Measurements from ENCODE around the gene PCYT2. TPM values are rescaled to one million over a fixed set of nuclear protein-coding genes. Genes with fewer than 3 reads are reported as not detected.

Gene PCYT2
- total and polyA plus RNA-seq, 5 donors from 2014 or later = 25.6 to 30.9 (median 28.0) TPM

GRCh38 chr17:81889602-81890001 is 21.6 kb downstream of the PCYT2 start:
- Histone ChIP-seq H3K4me1 (ENCODE audit: control insufficient read depth, insufficient read depth, low read length, poor library complexity, severe bottlenecking) (peaks cover 22% of the 10 kb centered on the region), H3K27ac (ENCODE audit: insufficient read depth, low read length, poor library complexity, severe bottlenecking) (peak overlapping the region; percentile 85), H3K36me3 (ENCODE audit: control insufficient read depth, insufficient read depth, low read length) (peaks cover 44% of the 10 kb centered on the region), H3K4me3 (ENCODE audit: low read depth, low read length) (peak overlapping the region; percentile 65), H3K27me3 (ENCODE audit: control insufficient read depth, insufficient read depth, low read length) (no peaks in the 10 kb centered on the region), H3K9me3 (ENCODE audit: control insufficient read depth in 2 of 2, low read length in 2 of 2) (no peaks in the 10 kb centered on the region)
- no peak for DNase-seq
- Mint-ChIP-seq H3K27ac (no peak overlapping the region), H3K4me1 (peaks cover 0 to 34% (median 4%) of the 10 kb centered on the region in 4 donors), H3K27me3 (no peaks in the 10 kb centered on the region), H3K4me3 (peak overlapping the region; percentile 64 to 96 (median 90)), H3K9me3 (no peaks in the 10 kb centered on the region), H3K36me3 (peaks cover 17% of the 10 kb centered on the region)
- no peak for ATAC-seq (ENCODE audit: low read depth in 2 of 2)

- H3K9me3 Mint-ChIP-seq = no peaks in the 10 kb centered on the region
- H3K36me3 Mint-ChIP-seq = peaks cover 17% of the 10 kb centered on the region
These were observed 22.1 kb downstream of the PCYT2 start for GRCh38 chr17:81888988-81889595.

GRCh38 chr17:81888105-81888987 is 22.9 kb downstream of the PCYT2 start:
- peaks cover 17% of the 10 kb centered on the region for H3K36me3 Mint-ChIP-seq
- Histone ChIP-seq H3K9me3 (ENCODE audit: control insufficient read depth in 2 of 2, low read length in 2 of 2) (no peaks in the 10 kb centered on the region), H3K27me3 (ENCODE audit: control insufficient read depth, insufficient read depth, low read length) (no peaks in the 10 kb centered on the region), H3K27ac (ENCODE audit: insufficient read depth, low read length, poor library complexity, severe bottlenecking) (no peak overlapping the region), H3K36me3 (ENCODE audit: control insufficient read depth, insufficient read depth, low read length) (peaks cover 42% of the 10 kb centered on the region), H3K4me1 (ENCODE audit: control insufficient read depth, insufficient read depth, low read length, poor library complexity, severe bottlenecking) (peaks cover 22% of the 10 kb centered on the region), H3K4me3 (ENCODE audit: low read depth, low read length) (no peak overlapping the region)
- ATAC-seq (ENCODE audit: low read depth in 2 of 2) (no peak), DNase-seq (no peak)
- H3K4me1 Mint-ChIP-seq = peaks cover 0 to 30% (median 4%) of the 10 kb centered on the region in 4 donors
- no peaks in the 10 kb centered on the region for H3K9me3 Mint-ChIP-seq
- peak overlapping the region; percentile 48 to 96 (median 64) for H3K4me3 Mint-ChIP-seq
- no peaks in the 10 kb centered on the region for H3K27me3 Mint-ChIP-seq
- H3K27ac Mint-ChIP-seq = peak overlapping the region in 1 of 3 donors; percentile 66

More at GRCh38 chr17:81888988-81889595, 22.1 kb downstream of the PCYT2 start:
- H3K4me1 ChIP-seq (ENCODE audit: control insufficient read depth, insufficient read depth, low read length, poor library complexity, severe bottlenecking) = peaks cover 22% of the 10 kb centered on the region
- Mint-ChIP-seq H3K27ac (no peak overlapping the region), H3K27me3 (no peaks in the 10 kb centered on the region), H3K4me1 (peaks cover 0 to 34% (median 4%) of the 10 kb centered on the region in 4 donors), H3K4me3 (peak overlapping the region; percentile 58 to 96 (median 70))
- ATAC-seq (ENCODE audit: low read depth in 2 of 2) = no peak
- no peak for DNase-seq
- no peak overlapping the region for H3K27ac ChIP-seq (ENCODE audit: insufficient read depth, low read length, poor library complexity, severe bottlenecking)
- peaks cover 42% of the 10 kb centered on the region for H3K36me3 ChIP-seq (ENCODE audit: control insufficient read depth, insufficient read depth, low read length)
- H3K4me3 ChIP-seq (ENCODE audit: low read depth, low read length) = no peak overlapping the region
- H3K27me3 ChIP-seq (ENCODE audit: control insufficient read depth, insufficient read depth, low read length) = no peaks in the 10 kb centered on the region
- no peaks in the 10 kb centered on the region for H3K9me3 ChIP-seq (ENCODE audit: control insufficient read depth in 2 of 2, low read length in 2 of 2)

GRCh38 chr17:81885869-81886548 is 25.2 kb downstream of the PCYT2 start:
- Histone ChIP-seq H3K4me3 (ENCODE audit: low read depth, low read length) (no peak overlapping the region), H3K27me3 (ENCODE audit: control insufficient read depth, insufficient read depth, low read length) (no peaks in the 10 kb centered on the region), H3K27ac (ENCODE audit: insufficient read depth, low read length, poor library complexity, severe bottlenecking) (no peak overlapping the region), H3K9me3 (ENCODE audit: control insufficient read depth in 2 of 2, low read length in 2 of 2) (no peaks in the 10 kb centered on the region), H3K36me3 (ENCODE audit: control insufficient read depth, insufficient read depth, low read length) (peaks cover 47% of the 10 kb centered on the region), H3K4me1 (ENCODE audit: control insufficient read depth, insufficient read depth, low read length, poor library complexity, severe bottlenecking) (peaks cover 16% of the 10 kb centered on the region)
- peaks cover 22% of the 10 kb centered on the region for H3K36me3 Mint-ChIP-seq
- DNase-seq = no peak
- H3K27ac Mint-ChIP-seq = peak overlapping the region in 2 of 3 donors; percentile 75 to 92
- no peaks in the 10 kb centered on the region for H3K9me3 Mint-ChIP-seq
- H3K4me3 Mint-ChIP-seq = peak overlapping the region in 1 of 4 donors; percentile 63
- no peak for ATAC-seq (ENCODE audit: low read depth in 2 of 2)
- H3K27me3 Mint-ChIP-seq = no peaks in the 10 kb centered on the region
- peaks cover 0 to 21% (median 4%) of the 10 kb centered on the region in 4 donors for H3K4me1 Mint-ChIP-seq

- Mint-ChIP-seq H3K9me3 (no peaks in the 10 kb centered on the region), H3K4me3 (peak overlapping the region in 2 of 4 donors; percentile 63 to 66), H3K4me1 (peaks cover 0 to 20% (median 4%) of the 10 kb centered on the region in 4 donors), H3K27me3 (no peaks in the 10 kb centered on the region), H3K36me3 (peaks cover 22% of the 10 kb centered on the region), H3K27ac (peak overlapping the region in 2 of 3 donors; percentile 75 to 92)
- DNase-seq (no peak), ATAC-seq (ENCODE audit: low read depth in 2 of 2) (no peak)
- Histone ChIP-seq H3K4me3 (ENCODE audit: low read depth, low read length) (no peak overlapping the region), H3K9me3 (ENCODE audit: control insufficient read depth in 2 of 2, low read length in 2 of 2) (no peaks in the 10 kb centered on the region), H3K4me1 (ENCODE audit: control insufficient read depth, insufficient read depth, low read length, poor library complexity, severe bottlenecking) (peaks cover 11% of the 10 kb centered on the region), H3K27ac (ENCODE audit: insufficient read depth, low read length, poor library complexity, severe bottlenecking) (no peak overlapping the region), H3K36me3 (ENCODE audit: control insufficient read depth, insufficient read depth, low read length) (peaks cover 47% of the 10 kb centered on the region), H3K27me3 (ENCODE audit: control insufficient read depth, insufficient read depth, low read length) (no peaks in the 10 kb centered on the region)
These were observed 25.7 kb downstream of the PCYT2 start for GRCh38 chr17:81885454-81885853.

GRCh38 chr17:81884968-81885367 is 26.2 kb downstream of the PCYT2 start:
- H3K27ac ChIP-seq (ENCODE audit: insufficient read depth, low read length, poor library complexity, severe bottlenecking) = no peak overlapping the region
- no peaks in the 10 kb centered on the region for H3K9me3 Mint-ChIP-seq

GRCh38 chr17:81884520-81884919 is 26.7 kb downstream of the PCYT2 start:
- H3K9me3 Mint-ChIP-seq = no peaks in the 10 kb centered on the region
- H3K36me3 ChIP-seq (ENCODE audit: control insufficient read depth, insufficient read depth, low read length) = peaks cover 45% of the 10 kb centered on the region
- H3K27ac Mint-ChIP-seq = no peak overlapping the region
- ATAC-seq (ENCODE audit: low read depth in 2 of 2) (no peak), DNase-seq (no peak)
- no peaks in the 10 kb centered on the region for H3K9me3 ChIP-seq (ENCODE audit: control insufficient read depth in 2 of 2, low read length in 2 of 2)
- H3K4me1 ChIP-seq (ENCODE audit: control insufficient read depth, insufficient read depth, low read length, poor library complexity, severe bottlenecking) = peaks cover 2% of the 10 kb centered on the region
- H3K27ac ChIP-seq (ENCODE audit: insufficient read depth, low read length, poor library complexity, severe bottlenecking) = peak overlapping the region; percentile 8
- no peak overlapping the region for H3K4me3 Mint-ChIP-seq
- no peak overlapping the region for H3K4me3 ChIP-seq (ENCODE audit: low read depth, low read length)
- peaks cover 0 to 16% (median 4%) of the 10 kb centered on the region in 4 donors for H3K4me1 Mint-ChIP-seq
- H3K36me3 Mint-ChIP-seq = peaks cover 22% of the 10 kb centered on the region
- no peaks in the 10 kb centered on the region for H3K27me3 ChIP-seq (ENCODE audit: control insufficient read depth, insufficient read depth, low read length)
- H3K27me3 Mint-ChIP-seq = no peaks in the 10 kb centered on the region

More at GRCh38 chr17:81884968-81885367, 26.2 kb downstream of the PCYT2 start:
- Mint-ChIP-seq H3K36me3 (peaks cover 22% of the 10 kb centered on the region), H3K4me1 (peaks cover 0 to 16% (median 4%) of the 10 kb centered on the region in 4 donors), H3K4me3 (peak overlapping the region in 1 of 4 donors; percentile 63), H3K27me3 (no peaks in the 10 kb centered on the region), H3K27ac (no peak overlapping the region)
- Histone ChIP-seq H3K9me3 (ENCODE audit: control insufficient read depth in 2 of 2, low read length in 2 of 2) (no peaks in the 10 kb centered on the region), H3K27me3 (ENCODE audit: control insufficient read depth, insufficient read depth, low read length) (no peaks in the 10 kb centered on the region), H3K4me3 (ENCODE audit: low read depth, low read length) (no peak overlapping the region), H3K4me1 (ENCODE audit: control insufficient read depth, insufficient read depth, low read length, poor library complexity, severe bottlenecking) (peaks cover 6% of the 10 kb centered on the region), H3K36me3 (ENCODE audit: control insufficient read depth, insufficient read depth, low read length) (peaks cover 47% of the 10 kb centered on the region)
- ATAC-seq (ENCODE audit: low read depth in 2 of 2) = no peak
- DNase-seq = no peak
